Left ventricle myocardium inferior (tissue), 1 donor: ENCODE measurements around the gene MICAL2. TPM values are rescaled to one million over a fixed set of nuclear protein-coding genes. Genes with fewer than 3 reads are reported as not detected.
A peak's percentile ranks its signal among the peaks of the same experiment; 100 is the strongest.

Experiments
- DNase-seq: peaks from one replicate; pipeline ENCODE4 v3.0.0-alpha.2; 2020
- H3K27ac ChIP-seq: fragments of 200-600 bp; replicated peaks from 2 replicates; pipeline ENCODE4 v1.8.0; 2021
- H3K27me3 ChIP-seq: fragments of 200-600 bp; 2 replicates; pipeline ENCODE4 v1.8.0; 2021; ENCODE audit warnings: low read depth
- H3K36me3 ChIP-seq: fragments of 200-600 bp; 2 replicates; pipeline ENCODE4 v1.8.0; 2021
- H3K4me1 ChIP-seq: fragments of 200-600 bp; 2 replicates; pipeline ENCODE4 v1.8.0; 2021
- H3K4me3 ChIP-seq: fragments of 200-600 bp; 2 replicates; pipeline ENCODE4 v1.8.0; 2021; ENCODE audit warnings: mild to moderate bottlenecking, moderate library complexity
- H3K9me3 ChIP-seq: fragments of 200-600 bp; replicated peaks from 2 replicates; pipeline ENCODE4 v1.8.0; 2021
- intact Hi-C: fragments of 100-400 bp; cut with micrococcal nuclease; formaldehyde crosslinking; loops from one replicate; pipeline ENCODE4 v1.11.0; 2022
- total RNA-seq: library from RNA; stranded (reverse); fragmentation: NEBNext Ultra II Directional; extraction: Animal tissue kit (Norgen Biotek cat#: 25700); gene quantifications from one replicate; pipeline ENCODE4 v1.2.1, GENCODE V29; 2021
- TF ChIP-seq, protein P1 (sequence below): fragments of 200-600 bp; IDR thresholded peaks from 2 replicates; pipeline ENCODE4 v1.8.0; 2021; ENCODE audit warnings: antibody characterized with exemption, mild to moderate bottlenecking, borderline replicate concordance
- donor health status: DM: no; HTN: yes; CAD: no; lungs with severe emphysema.

The MICAL2 gene
- total RNA-seq, 1 donor from 2014 or later: 85.0 TPM

DNA sequence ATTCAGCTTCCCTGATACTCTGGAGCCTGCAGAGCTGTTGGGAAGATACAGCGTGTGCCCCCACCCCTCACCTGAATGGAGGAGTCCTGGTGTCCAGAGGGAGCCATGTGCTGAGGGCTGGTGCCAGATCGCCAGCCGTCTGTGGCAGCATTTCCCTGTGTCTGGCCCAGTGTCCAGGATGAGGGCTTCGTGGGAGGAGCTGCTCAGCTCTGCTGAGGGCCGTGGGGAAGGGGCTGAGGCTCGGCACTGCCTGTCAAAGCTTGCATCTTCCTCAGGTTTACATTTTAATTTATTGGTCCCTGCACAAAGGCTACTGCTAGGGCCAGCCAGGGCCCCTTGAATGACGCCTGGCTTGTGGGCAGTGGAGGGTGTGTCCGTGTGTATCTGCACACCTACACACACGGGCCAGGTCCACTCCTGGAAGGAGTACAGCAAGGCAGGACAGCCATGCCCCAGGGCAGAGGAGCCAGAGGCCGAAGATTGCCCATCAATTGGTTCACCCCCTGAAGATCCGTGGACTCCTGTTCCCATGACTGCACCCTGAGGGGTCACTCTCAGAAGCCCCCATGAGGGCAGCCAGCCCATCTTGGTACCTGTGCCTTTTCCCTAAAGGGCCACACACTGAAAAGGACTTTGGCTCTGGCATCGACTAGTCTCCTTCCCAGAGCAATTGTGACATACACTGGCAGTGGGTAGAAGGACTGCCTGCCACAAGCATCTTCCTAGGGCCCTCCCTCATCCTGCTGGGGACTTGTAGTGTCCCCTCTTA, 159.2 kb downstream of the MICAL2 start:
- Histone ChIP-seq H3K36me3 (no peaks in the 10 kb centered on the region), H3K27me3 (no peaks in the 10 kb centered on the region), H3K4me1 (peaks cover 21% of the 10 kb centered on the region), H3K4me3 (no peak overlapping the region), H3K27ac (peak overlapping the region; percentile 60), H3K9me3 (no peaks in the 10 kb centered on the region)
- TF ChIP-seq, protein P1, sequence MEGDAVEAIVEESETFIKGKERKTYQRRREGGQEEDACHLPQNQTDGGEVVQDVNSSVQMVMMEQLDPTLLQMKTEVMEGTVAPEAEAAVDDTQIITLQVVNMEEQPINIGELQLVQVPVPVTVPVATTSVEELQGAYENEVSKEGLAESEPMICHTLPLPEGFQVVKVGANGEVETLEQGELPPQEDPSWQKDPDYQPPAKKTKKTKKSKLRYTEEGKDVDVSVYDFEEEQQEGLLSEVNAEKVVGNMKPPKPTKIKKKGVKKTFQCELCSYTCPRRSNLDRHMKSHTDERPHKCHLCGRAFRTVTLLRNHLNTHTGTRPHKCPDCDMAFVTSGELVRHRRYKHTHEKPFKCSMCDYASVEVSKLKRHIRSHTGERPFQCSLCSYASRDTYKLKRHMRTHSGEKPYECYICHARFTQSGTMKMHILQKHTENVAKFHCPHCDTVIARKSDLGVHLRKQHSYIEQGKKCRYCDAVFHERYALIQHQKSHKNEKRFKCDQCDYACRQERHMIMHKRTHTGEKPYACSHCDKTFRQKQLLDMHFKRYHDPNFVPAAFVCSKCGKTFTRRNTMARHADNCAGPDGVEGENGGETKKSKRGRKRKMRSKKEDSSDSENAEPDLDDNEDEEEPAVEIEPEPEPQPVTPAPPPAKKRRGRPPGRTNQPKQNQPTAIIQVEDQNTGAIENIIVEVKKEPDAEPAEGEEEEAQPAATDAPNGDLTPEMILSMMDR: no peak
- DNase-seq: no peak
- intact Hi-C loops: no loop called here

DNA sequence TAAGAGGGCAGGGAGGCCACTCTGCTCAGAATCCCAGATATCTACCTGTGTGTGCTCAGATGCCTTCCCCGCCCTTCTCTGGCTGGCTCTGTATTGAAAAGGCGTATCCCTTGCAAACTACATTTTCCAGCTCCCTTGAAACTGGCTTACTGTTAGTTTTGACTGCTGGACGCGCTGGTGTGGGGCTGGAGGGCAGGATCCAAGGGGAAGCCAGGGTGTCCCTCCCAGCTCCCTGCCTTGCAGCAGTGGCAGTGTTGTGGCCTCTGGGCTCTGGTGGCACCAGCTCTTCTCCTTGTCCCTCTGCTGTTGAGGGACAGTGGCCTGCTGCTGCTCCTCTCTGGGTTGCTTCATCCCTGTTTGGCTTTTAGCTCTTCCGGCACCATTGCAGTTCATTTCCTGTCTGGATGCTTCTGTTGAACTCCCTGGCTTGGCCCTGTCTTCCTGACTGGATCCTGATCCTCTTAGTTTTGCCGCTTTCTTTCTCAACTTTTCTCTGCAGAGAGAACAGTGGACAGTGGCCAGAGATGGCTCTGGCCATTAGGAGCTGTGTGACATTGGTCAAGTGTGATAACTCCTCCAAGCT, 159.9 kb downstream of the MICAL2 start:
- intact Hi-C loops: no loop called here
- no peaks in the 10 kb centered on the region for H3K27me3 ChIP-seq
- H3K4me3 ChIP-seq: no peak overlapping the region
- H3K4me1 ChIP-seq: peaks cover 21% of the 10 kb centered on the region
- no peak for DNase-seq
- H3K9me3 ChIP-seq: no peaks in the 10 kb centered on the region
- TF ChIP-seq, protein P1: no peak
- peak overlapping the region; percentile 60 for H3K27ac ChIP-seq
- no peaks in the 10 kb centered on the region for H3K36me3 ChIP-seq

DNA sequence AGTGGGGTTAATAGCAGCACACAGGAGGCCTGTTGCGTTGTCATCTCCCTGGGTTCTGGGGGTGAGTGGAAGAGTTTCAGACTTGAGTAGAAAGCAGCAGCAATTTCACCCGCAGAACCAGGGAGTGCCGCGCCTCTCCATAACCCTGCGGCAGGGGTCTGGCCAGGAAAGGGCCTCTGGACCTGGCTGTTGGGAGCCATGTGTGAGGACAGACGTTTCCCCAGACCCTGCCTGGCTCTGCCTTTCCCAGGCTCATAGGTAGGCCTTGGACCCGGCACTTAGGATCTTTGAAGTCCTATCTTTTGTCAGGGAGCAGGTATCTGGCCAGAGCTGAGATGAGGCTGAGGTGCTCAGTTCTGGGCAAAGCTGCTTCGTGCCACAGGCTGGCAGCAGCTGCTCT, 160.4 kb downstream of the MICAL2 start:
- DNase-seq: no peak
- TF ChIP-seq, protein P1: no peak
- H3K4me3 ChIP-seq: no peak overlapping the region
- no peaks in the 10 kb centered on the region for H3K27me3 ChIP-seq
- H3K36me3 ChIP-seq: no peaks in the 10 kb centered on the region
- no peaks in the 10 kb centered on the region for H3K9me3 ChIP-seq
- H3K27ac ChIP-seq: no peak overlapping the region
- peaks cover 21% of the 10 kb centered on the region for H3K4me1 ChIP-seq
- intact Hi-C loops: no loop called here

DNA sequence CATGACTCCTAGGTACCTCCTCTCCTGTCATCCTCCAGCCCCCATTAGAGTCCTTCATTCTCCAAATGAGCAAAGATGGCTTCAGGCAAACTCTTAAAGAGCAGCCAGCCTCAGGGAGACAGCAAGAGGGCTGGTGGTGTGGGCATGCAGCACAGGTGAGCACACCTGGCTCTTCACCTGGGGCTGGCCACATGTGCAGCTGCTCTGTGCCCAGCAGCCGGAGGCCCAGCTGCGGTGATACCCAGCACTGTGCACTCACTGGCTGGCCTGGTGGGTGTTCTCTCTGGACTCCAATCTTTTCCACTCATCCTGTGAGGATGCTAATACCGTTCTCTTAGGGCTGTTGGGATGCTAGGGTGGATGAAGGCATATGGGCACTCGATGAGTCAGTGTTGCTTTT, 160.9 kb downstream of the MICAL2 start:
- DNase-seq: no peak
- intact Hi-C loops: no loop called here
- H3K27ac ChIP-seq: no peak overlapping the region

DNA sequence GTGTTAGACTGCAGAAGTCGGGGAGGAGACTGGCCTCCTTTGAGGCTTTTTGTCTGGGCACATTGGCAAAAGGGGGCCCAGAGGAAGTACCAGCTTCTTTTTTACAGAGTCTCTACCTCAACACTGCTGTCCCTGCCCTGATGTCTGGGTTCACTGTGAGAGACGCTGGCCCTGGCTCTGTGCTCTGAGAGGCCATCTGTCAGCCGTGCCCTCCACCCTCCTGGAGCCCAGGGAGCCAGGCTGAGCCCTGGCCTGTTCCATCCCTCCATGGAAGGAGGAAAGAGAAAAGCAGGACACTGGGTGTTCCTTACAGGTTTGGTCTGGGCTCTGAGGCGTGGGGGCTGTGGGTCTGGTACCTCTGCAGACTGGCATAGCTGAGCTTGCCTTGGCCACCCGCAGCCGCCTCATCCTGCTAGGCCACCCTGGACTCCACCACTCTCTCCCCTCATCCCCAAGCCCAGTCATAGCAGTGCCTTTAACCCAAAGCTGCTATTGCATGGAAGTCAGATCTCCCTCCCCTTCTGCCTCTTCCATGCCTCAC, 161.5 kb downstream of the MICAL2 start:
- Histone ChIP-seq H3K27ac (no peak overlapping the region), H3K4me1 (peaks cover 21% of the 10 kb centered on the region), H3K27me3 (no peaks in the 10 kb centered on the region), H3K4me3 (no peak overlapping the region), H3K9me3 (no peaks in the 10 kb centered on the region), H3K36me3 (no peaks in the 10 kb centered on the region)
- TF ChIP-seq, protein P1: no peak
- no peak for DNase-seq
- intact Hi-C loops: no loop called here

More for the DNA sequence above, 160.9 kb downstream of the MICAL2 start:
- H3K4me1 ChIP-seq: peaks cover 21% of the 10 kb centered on the region
- no peaks in the 10 kb centered on the region for H3K36me3 ChIP-seq
- H3K27me3 ChIP-seq: no peaks in the 10 kb centered on the region
- H3K9me3 ChIP-seq: no peaks in the 10 kb centered on the region
- TF ChIP-seq, protein P1: no peak
- H3K4me3 ChIP-seq: no peak overlapping the region
